ENCODE measurements around the gene RAP1A. TPM values are rescaled to one million over a fixed set of nuclear protein-coding genes. Genes with fewer than 3 reads are reported as not detected.

Gene RAP1A
- total RNA-seq, 4 donors from 2014 or later = 49.3 to 82.6 (median 70.8) TPM

GRCh38 chr1:111664652-111665051 lies 45.1 kb downstream of the RAP1A start:
- no peak for TF ChIP-seq CTCF (IDR thresholded peaks at IDR 0.05)
- DNase-seq (ENCODE audit: low spot score) (no peak), ATAC-seq (ENCODE audit: low FRiP score) (no peak)

DNA sequence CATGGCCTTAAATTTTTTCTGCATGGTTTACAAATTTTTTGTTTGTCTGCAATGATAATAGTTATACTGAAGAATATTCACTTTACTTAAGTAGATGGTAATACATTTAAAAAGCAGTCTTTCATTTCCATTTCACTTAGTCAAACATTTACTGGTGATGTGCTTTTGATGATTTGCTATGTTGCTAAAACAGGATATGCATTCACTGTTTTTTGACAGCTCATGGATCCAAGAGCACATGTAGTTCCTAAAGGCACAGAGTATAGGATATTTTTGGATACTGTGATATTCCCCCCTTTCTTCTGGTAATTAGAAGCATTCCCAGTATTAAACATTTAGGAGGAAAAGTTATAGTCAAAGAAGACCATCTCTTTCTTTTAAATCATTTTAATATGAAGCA lies 45.9 kb downstream of the RAP1A start:
- TF ChIP-seq CTCF (IDR thresholded peaks at IDR 0.05) = no peak
- DNase-seq (ENCODE audit: low spot score) (no peak), ATAC-seq (ENCODE audit: low FRiP score) (no peak)

- no peak for TF ChIP-seq CTCF (IDR thresholded peaks at IDR 0.05)
- DNase-seq (ENCODE audit: low spot score) = no peak
- ATAC-seq (ENCODE audit: low FRiP score) = no peak
Observed at GRCh38 chr1:111666828-111667227, 47.2 kb downstream of the RAP1A start.

DNA sequence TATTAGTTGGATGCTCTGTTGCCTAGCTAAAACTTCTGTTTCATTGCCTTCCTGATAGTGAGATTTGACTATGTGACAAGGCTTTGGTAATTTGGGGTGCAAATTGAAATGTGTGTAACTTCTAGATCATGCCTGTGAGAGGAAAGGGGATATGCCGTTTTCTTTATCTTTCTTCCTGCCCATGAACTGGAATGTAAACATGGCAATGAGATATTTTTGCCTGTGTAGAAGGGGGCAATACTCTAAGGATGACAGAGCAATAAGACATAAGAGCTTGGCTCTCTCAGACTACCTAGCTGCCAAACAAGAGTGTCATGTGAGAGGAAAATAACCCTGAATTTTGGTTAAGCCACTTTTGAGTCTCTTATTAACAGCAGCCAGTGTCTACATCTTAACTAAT lies 49.7 kb downstream of the RAP1A start:
- no peak for ATAC-seq (ENCODE audit: low FRiP score)

GRCh38 chr1:111671852-111672251 lies 52.3 kb downstream of the RAP1A start:
- ATAC-seq (ENCODE audit: low FRiP score) (no peak), DNase-seq (ENCODE audit: low spot score) (no peak)
- TF ChIP-seq CTCF (IDR thresholded peaks at IDR 0.05) = no peak

More for the DNA sequence above, 49.7 kb downstream of the RAP1A start:
- no peak for DNase-seq (ENCODE audit: low spot score)
- TF ChIP-seq CTCF (IDR thresholded peaks at IDR 0.05) = no peak

DNA sequence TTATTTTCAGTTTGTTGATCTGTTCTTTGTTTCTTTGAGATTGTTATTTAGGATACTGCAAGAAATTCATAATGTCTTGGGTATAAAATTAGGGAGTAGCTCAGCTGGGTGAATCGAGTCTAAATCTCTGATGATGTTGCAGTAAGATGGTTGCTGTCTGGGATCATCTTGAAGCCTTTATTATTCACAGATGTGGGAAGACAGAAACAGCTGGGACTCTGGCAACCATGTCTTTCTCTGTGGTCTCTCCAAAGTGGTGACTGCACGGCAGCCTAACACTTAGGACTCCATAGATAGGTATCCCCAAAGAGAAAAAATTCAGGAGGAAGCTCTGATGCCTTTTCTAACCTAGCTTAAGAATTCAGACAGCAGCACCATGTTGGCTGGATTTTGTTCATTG lies 52.7 kb downstream of the RAP1A start:
- TF ChIP-seq CTCF (IDR thresholded peaks at IDR 0.05) = no peak

DNA sequence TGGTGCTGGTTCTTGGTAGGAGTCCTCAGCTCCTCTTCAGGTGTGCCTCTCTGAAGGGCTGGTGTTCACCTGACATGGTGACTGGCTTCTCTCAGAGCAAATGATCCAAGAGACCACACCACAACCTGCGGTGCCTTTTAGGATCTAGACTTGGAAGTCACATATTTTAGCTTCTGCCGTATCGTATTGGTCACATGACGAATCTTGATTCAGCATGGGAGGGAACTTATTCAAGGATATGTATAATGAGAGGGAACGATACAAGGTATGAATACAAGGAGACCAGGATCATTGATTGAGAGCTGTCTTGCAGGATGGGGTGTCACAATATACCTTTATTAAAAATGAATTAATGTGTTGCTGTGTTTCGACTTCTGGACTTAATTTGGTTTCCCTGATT lies 58.0 kb downstream of the RAP1A start:
- no peak for TF ChIP-seq CTCF (IDR thresholded peaks at IDR 0.05)
- DNase-seq (ENCODE audit: low spot score) (no peak), ATAC-seq (ENCODE audit: low FRiP score) (no peak)

More for the DNA sequence above, 52.7 kb downstream of the RAP1A start:
- ATAC-seq (ENCODE audit: low FRiP score) = no peak
- DNase-seq (ENCODE audit: low spot score) = no peak
